ENCODE data around the gene SLC10A3. TPM values are rescaled to one million over a fixed set of nuclear protein-coding genes. Genes with fewer than 3 reads are reported as not detected.

Gene SLC10A3
- total RNA-seq, 4 donors from 2014 or later = 24.5 to 44.9 (median 38.1) TPM

- H3K36me3 ChIP-seq = peaks cover 4 to 50% (median 45%) of the 10 kb centered on the region in 4 donors
- TF ChIP-seq EP300 (IDR thresholded peaks at IDR 0.05) (no peak), POLR2A (IDR thresholded peaks at IDR 0.05; ENCODE audit: low read depth) (no peak), CTCF (IDR thresholded peaks at IDR 0.05) (no peak), POLR2AphosphoS5 (IDR thresholded peaks at IDR 0.05) (no peak)
- H3K4me1 ChIP-seq = peaks cover 16 to 48% (median 46%) of the 10 kb centered on the region in 4 donors
- no peaks in the 10 kb centered on the region for H3K9me3 ChIP-seq
- H3K27me3 ChIP-seq = no peaks in the 10 kb centered on the region
- DNase-seq (ENCODE audit: extremely low spot score) = no peak
- H3K4me3 ChIP-seq = no peak overlapping the region
- intact Hi-C loops (cut with DNase I) = no loop called here
- no peak overlapping the region for H3K27ac ChIP-seq (replicated peaks in 1 of 4)
- WGBS = 93% methylated on average over 8 of the region's 11 CpGs
Measured at GRCh38 chrX:154441564-154441963, 48.9 kb downstream of the SLC10A3 start.

GRCh38 chrX:154440623-154441357, 49.6 kb downstream of the SLC10A3 start:
- intact Hi-C loops (cut with DNase I) = no loop called here
- peaks cover 4 to 44% (median 38%) of the 10 kb centered on the region in 4 donors for H3K36me3 ChIP-seq
- H3K4me1 ChIP-seq = peaks cover 19 to 47% (median 42%) of the 10 kb centered on the region in 4 donors
- H3K27me3 ChIP-seq = no peaks in the 10 kb centered on the region
- no peaks in the 10 kb centered on the region for H3K9me3 ChIP-seq
- H3K4me3 ChIP-seq = no peak overlapping the region
- 77% methylated on average over 5 of the region's 17 CpGs for WGBS
- TF ChIP-seq POLR2AphosphoS5 (IDR thresholded peaks at IDR 0.05) = no peak
- no peak for TF ChIP-seq EP300 (IDR thresholded peaks at IDR 0.05)
- TF ChIP-seq CTCF (IDR thresholded peaks at IDR 0.05) = no peak
- no peak for TF ChIP-seq POLR2A (IDR thresholded peaks at IDR 0.05; ENCODE audit: low read depth)
- H3K27ac ChIP-seq (replicated peaks in 1 of 4) = no peak overlapping the region
- DNase-seq (ENCODE audit: extremely low spot score) = no peak

GRCh38 chrX:154439841-154440240, 50.6 kb downstream of the SLC10A3 start:
- intact Hi-C loops (cut with DNase I) = loop anchor here (5.0 kb wide), 1 partner anchor 47 kb away; the partner anchor contains the start of gene UBL4A
- H3K4me1 ChIP-seq = peaks cover 14 to 37% (median 33%) of the 10 kb centered on the region in 4 donors
- H3K27me3 ChIP-seq = no peaks in the 10 kb centered on the region
- WGBS = 92% methylated on average over 14 of the region's 18 CpGs
- H3K9me3 ChIP-seq = no peaks in the 10 kb centered on the region
- TF ChIP-seq POLR2A (IDR thresholded peaks at IDR 0.05; ENCODE audit: low read depth) (no peak), EP300 (IDR thresholded peaks at IDR 0.05) (no peak), CTCF (IDR thresholded peaks at IDR 0.05) (no peak), POLR2AphosphoS5 (IDR thresholded peaks at IDR 0.05) (no peak)
- no peak for DNase-seq (ENCODE audit: extremely low spot score)
- peaks cover 4 to 49% (median 45%) of the 10 kb centered on the region in 4 donors for H3K36me3 ChIP-seq
- H3K27ac ChIP-seq (replicated peaks in 1 of 4) = no peak overlapping the region
- no peak overlapping the region for H3K4me3 ChIP-seq

DNA sequence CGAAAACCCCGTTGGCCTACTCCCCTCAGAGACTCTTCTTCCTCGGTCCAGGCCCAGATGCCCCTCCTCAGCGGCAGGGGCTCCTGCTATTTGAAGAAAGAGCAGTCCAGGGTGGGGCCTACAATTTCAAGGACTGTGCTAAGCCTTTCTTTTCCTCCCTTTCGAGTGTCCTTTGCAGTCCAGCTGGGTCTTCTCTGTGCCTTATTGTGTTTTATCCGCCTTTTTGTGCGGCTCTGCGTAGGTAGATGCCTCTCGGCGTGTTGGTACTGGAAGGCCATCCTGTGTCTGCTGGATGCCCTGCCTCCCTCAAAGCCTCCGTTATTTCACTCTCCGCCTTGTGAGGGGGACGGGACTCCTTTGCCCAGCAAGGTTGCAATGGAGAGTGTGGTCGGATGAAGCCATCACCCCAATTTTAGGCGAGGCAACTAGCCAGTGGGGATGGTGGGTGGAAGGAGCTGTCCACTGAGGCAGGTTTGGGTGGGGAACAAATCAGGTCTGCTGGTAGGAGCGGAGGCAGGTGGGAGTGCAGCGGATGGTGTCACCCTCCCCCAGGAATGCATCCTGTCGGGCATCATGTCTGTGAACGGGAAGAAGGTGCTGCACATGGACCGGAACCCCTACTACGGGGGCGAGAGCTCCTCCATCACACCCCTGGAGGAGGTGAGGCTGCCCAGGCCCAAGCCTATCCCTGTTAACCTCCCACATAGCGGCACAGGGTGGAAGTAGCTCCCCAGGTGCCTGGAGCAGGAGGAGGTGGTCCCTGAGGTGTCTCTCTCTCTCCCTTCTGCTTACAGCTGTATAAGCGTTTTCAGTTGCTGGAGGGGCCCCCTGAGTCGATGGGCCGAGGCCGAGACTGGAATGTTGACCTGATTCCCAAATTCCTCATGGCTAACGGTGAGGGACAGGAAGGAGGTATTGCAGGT, 52.2 kb downstream of the SLC10A3 start:
- H3K36me3 ChIP-seq = peaks cover 4 to 63% (median 60%) of the 10 kb centered on the region in 4 donors
- no peaks in the 10 kb centered on the region for H3K27me3 ChIP-seq
- WGBS = 58% methylated on average over 27 of the region's 28 CpGs

More for the DNA sequence above, 52.2 kb downstream of the SLC10A3 start:
- Histone ChIP-seq H3K27ac (replicated peaks in 1 of 4) (peak overlapping the region; percentile 88 to 91 (median 90)), H3K4me1 (peaks cover 7 to 27% (median 23%) of the 10 kb centered on the region in 4 donors), H3K4me3 (peak overlapping the region; percentile 68 to 84 (median 74)), H3K9me3 (no peaks in the 10 kb centered on the region)
- TF ChIP-seq POLR2AphosphoS5 (IDR thresholded peaks at IDR 0.05) = no peak
- no peak for TF ChIP-seq POLR2A (IDR thresholded peaks at IDR 0.05; ENCODE audit: low read depth)
- TF ChIP-seq EP300 (IDR thresholded peaks at IDR 0.05) = no peak
- no peak for TF ChIP-seq CTCF (IDR thresholded peaks at IDR 0.05)
- intact Hi-C loops (cut with DNase I) = loop anchor here (5.0 kb wide), 1 partner anchor 49 kb away; the partner anchor contains the start of gene UBL4A
- no peak for DNase-seq (ENCODE audit: extremely low spot score)

Small RNA genes within 50 kb of the gene (small RNA-seq; reads per million reads assigned to genes)
- 0 to 2.0 (median 0.17) reads per million in 3 donors for gene MIR6858
- 0 reads per million in 3 donors for gene RN7SL697P

Other genes starting within 250 kb of the SLC10A3 start
- gene OPN1MW3, start 233.0 kb downstream of the SLC10A3 start, total RNA-seq = not detected
- not detected for gene TEX28, start 195.5 kb downstream of the SLC10A3 start, total RNA-seq
- not detected for gene TKTL1, start 194.8 kb downstream of the SLC10A3 start, total RNA-seq
- over 10,000 TPM in 3 of 4 donors, 1,000 to 10,000 TPM in 1; 8,941 to 16,544 (median 12,362) TPM for gene FLNA, start 116.0 kb downstream of the SLC10A3 start, total RNA-seq
- gene EMD, start 111.3 kb downstream of the SLC10A3 start, total RNA-seq = 10 to 100 TPM; 37.0 to 64.7 (median 57.7) TPM
- gene RPL10, start 92.3 kb downstream of the SLC10A3 start, total RNA-seq = 1,000 to 10,000 TPM; 2,150 to 7,554 (median 4,519) TPM
- gene DNASE1L1, start 81.4 kb downstream of the SLC10A3 start, total RNA-seq = 10 to 100 TPM; 19.9 to 24.3 (median 22.6) TPM
- gene TAFAZZIN, start 79.1 kb downstream of the SLC10A3 start, total RNA-seq = 10 to 100 TPM; 18.6 to 43.6 (median 32.5) TPM
- 10 to 100 TPM; 27.4 to 67.2 (median 34.7) TPM for gene ATP6AP1, start 62.0 kb downstream of the SLC10A3 start, total RNA-seq
- 100 to 1,000 TPM; 105 to 148 (median 128) TPM for gene GDI1, start 53.5 kb downstream of the SLC10A3 start, total RNA-seq
- gene FAM50A, start 46.5 kb downstream of the SLC10A3 start, total RNA-seq = 10 to 100 TPM; 47.7 to 63.5 (median 56.7) TPM
- gene PLXNA3, start 32.3 kb downstream of the SLC10A3 start, total RNA-seq = 10 to 100 TPM in 1 of 4 donors, 1 to 10 TPM in 3; 2.2 to 17.9 (median 4.3) TPM
- 10 to 100 TPM; 14.1 to 21.7 (median 16.9) TPM for gene LAGE3, start 11.3 kb downstream of the SLC10A3 start, total RNA-seq
- 10 to 100 TPM; 41.7 to 75.8 (median 57.9) TPM for gene UBL4A, start 4.0 kb downstream of the SLC10A3 start, total RNA-seq
- 10 to 100 TPM; 34.9 to 49.4 (median 40.4) TPM for gene FAM3A, start 25.6 kb upstream of the SLC10A3 start, total RNA-seq
- 10 to 100 TPM; 22.0 to 43.8 (median 27.3) TPM for gene G6PD, start 56.2 kb upstream of the SLC10A3 start, total RNA-seq
- gene IKBKG, start 57.0 kb upstream of the SLC10A3 start, total RNA-seq = 10 to 100 TPM; 12.0 to 18.3 (median 17.3) TPM
- gene CTAG1A, start 94.5 kb upstream of the SLC10A3 start, total RNA-seq = not detected
- not detected for gene CTAG1B, start 128.7 kb upstream of the SLC10A3 start, total RNA-seq
- not detected for gene CTAG2, start 162.9 kb upstream of the SLC10A3 start, total RNA-seq